Mucosa of descending colon (tissue), 3 donors: Measurements from ENCODE around the gene CUL1. TPM values are rescaled to one million over a fixed set of nuclear protein-coding genes. Genes with fewer than 3 reads are reported as not detected.

Source experiments
- ATAC-seq: fragments of 200-7000 bp; cut with Tn5 transposase; one replicate; pipeline ENCODE4 v1.9.1; 2020; ENCODE audit warnings: mild to moderate bottlenecking, moderate library complexity
- DNase-seq, 3 donors: peaks; one replicate each; pipeline ENCODE4 v3.0.0-alpha.2; 2020
- H3K36me3 ChIP-seq: fragments of 200-600 bp; one replicate; pipeline ENCODE4 v1.8.0; 2021; ENCODE audit warnings: low read depth, mild to moderate bottlenecking
- H3K4me1 ChIP-seq: fragments of 200-600 bp; one replicate; pipeline ENCODE4 v1.8.0; 2021; ENCODE audit warnings: low read depth, mild to moderate bottlenecking
- H3K4me3 ChIP-seq: fragments of 200-600 bp; one replicate; pipeline ENCODE4 v1.8.0; 2021; ENCODE audit warnings: mild to moderate bottlenecking
- H3K9me3 ChIP-seq: fragments of 200-600 bp; one replicate; pipeline ENCODE4 v1.8.0; 2021; ENCODE audit warnings: mild to moderate bottlenecking
- intact Hi-C, 2 donors: fragments of 100-400 bp; cut with DNase I in 1 of 2; cut with micrococcal nuclease in 1 of 2; formaldehyde crosslinking; loops; one replicate each; pipeline versions ENCODE4 v1.11.0 to v1.11.1; 2022; cut with DNase I, micrococcal nuclease
- long read RNA-seq, 2 donors: library from polyadenylated mRNA; unstranded; transcript quantifications; one replicate each; pipeline ENCODE4 v2.0.0, GENCODE V29; 2019 to 2021
- total RNA-seq, 3 donors: library from RNA; stranded (reverse); fragmentation: NEBNext Ultra II Directional in 2 of 3; extraction: Animal tissue kit (Norgen Biotek cat#: 25700) in 2 of 3; gene quantifications; one replicate each; pipeline versions ENCODE4 v1.2.1 to v1.2.4, GENCODE V29; 2021 to 2023
- TF ChIP-seq, protein P1 (sequence below): fragments of 200-600 bp; IDR thresholded peaks from one replicate; pipeline ENCODE4 v1.8.0; 2022; ENCODE audit warnings: antibody characterized with exemption, mild to moderate bottlenecking
- donor health status: DM: no; HTN: no; CAD: no; lungs with moderate emphysema.
- donor health status: DM: no; HTN: no; CAD: no.
- donor health status: DM: no; HTN: yes; CAD: no.

CUL1 gene
- total RNA-seq = 10 to 100 TPM; 28.7 to 58.1 (median 33.3) TPM
- long read RNA-seq, donor 1, transcript CUL1-201 (22 exons, 3,064 nt) = major isoform, 87 of 107 reads
- long read RNA-seq, donor 1, partial matches to known transcripts = 5 of 107 reads
- long read RNA-seq, donor 1, other reads (novel, unspliced or antisense) = 11 of 107 reads
- long read RNA-seq, donor 2, transcript CUL1-201 (22 exons, 3,064 nt) = major isoform, 5 of 9 reads
- long read RNA-seq, donor 2, partial matches to known transcripts = 3 of 9 reads
- long read RNA-seq, donor 2, other reads (novel, unspliced or antisense) = 1 of 9 reads

GRCh38 chr7:148698397-148699023, at the start of gene CUL1:
TSS of gene CUL1 (plus strand) at chr7:148698903. CDS start at chr7:148730123, 31,220 bp downstream.
- DNase-seq (peak; percentile 88 to 95 (median 93)), ATAC-seq (peak; percentile 92)
- Histone ChIP-seq H3K4me3 (peak within 1 kb of the TSS; percentile 73), H3K36me3 (no peaks in the 10 kb centered on the region), H3K4me1 (peaks cover 24% of the 10 kb centered on the region), H3K9me3 (no peaks in the 10 kb centered on the region)
- intact Hi-C loops = no loop called here
- TF ChIP-seq, protein P1, sequence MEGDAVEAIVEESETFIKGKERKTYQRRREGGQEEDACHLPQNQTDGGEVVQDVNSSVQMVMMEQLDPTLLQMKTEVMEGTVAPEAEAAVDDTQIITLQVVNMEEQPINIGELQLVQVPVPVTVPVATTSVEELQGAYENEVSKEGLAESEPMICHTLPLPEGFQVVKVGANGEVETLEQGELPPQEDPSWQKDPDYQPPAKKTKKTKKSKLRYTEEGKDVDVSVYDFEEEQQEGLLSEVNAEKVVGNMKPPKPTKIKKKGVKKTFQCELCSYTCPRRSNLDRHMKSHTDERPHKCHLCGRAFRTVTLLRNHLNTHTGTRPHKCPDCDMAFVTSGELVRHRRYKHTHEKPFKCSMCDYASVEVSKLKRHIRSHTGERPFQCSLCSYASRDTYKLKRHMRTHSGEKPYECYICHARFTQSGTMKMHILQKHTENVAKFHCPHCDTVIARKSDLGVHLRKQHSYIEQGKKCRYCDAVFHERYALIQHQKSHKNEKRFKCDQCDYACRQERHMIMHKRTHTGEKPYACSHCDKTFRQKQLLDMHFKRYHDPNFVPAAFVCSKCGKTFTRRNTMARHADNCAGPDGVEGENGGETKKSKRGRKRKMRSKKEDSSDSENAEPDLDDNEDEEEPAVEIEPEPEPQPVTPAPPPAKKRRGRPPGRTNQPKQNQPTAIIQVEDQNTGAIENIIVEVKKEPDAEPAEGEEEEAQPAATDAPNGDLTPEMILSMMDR = no peak

DNA sequence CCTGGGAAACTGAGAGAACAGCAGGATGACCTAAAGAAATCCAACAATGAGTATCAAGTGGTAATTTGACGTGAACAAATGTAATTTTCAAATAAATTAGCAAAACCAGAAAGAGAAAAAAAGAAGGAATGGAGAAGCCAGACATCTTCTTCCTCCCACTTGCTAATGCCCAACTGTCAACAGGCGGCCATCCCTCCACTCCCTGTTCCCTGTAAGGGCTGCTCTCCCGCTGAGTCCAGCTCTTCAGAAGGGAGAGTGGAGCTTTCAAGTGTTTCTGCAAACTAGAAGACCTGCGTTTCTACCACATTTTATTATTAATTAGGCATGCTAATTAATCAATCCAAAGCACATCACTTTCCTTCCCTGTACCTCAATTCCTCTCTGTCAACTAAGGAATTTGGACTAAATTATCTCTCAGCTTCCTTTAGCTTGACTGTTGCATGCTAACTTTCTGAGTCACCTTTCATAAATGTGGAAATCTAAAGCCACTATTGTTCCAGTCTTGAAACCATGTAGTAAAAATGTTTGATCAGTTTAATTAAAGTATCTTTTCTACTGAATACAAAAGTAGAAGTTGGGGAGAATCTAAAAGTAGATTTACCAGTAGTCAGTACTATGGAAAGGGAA, 48.4 kb upstream of the CUL1 start:
- TF ChIP-seq, protein P1 = no peak
- DNase-seq (no peak), ATAC-seq (no peak)
- intact Hi-C loops = no loop called here
- Histone ChIP-seq H3K4me3 (no peak overlapping the region), H3K9me3 (no peaks in the 10 kb centered on the region), H3K36me3 (no peaks in the 10 kb centered on the region), H3K4me1 (no peaks in the 10 kb centered on the region)

GRCh38 chr7:148652773-148653172, 45.9 kb upstream of the CUL1 start:
- no peaks in the 10 kb centered on the region for H3K9me3 ChIP-seq
- no peaks in the 10 kb centered on the region for H3K4me1 ChIP-seq
- TF ChIP-seq, protein P1 = no peak
- ATAC-seq = no peak
- no peak for DNase-seq
- intact Hi-C loops = no loop called here
- no peak overlapping the region for H3K4me3 ChIP-seq
- H3K36me3 ChIP-seq = no peaks in the 10 kb centered on the region

GRCh38 chr7:148657929-148658328, 40.8 kb upstream of the CUL1 start:
- DNase-seq = no peak
- Histone ChIP-seq H3K9me3 (no peaks in the 10 kb centered on the region), H3K4me3 (no peak overlapping the region), H3K36me3 (no peaks in the 10 kb centered on the region), H3K4me1 (no peaks in the 10 kb centered on the region)
- intact Hi-C loops = no loop called here
- no peak for ATAC-seq
- TF ChIP-seq, protein P1 = no peak

DNA sequence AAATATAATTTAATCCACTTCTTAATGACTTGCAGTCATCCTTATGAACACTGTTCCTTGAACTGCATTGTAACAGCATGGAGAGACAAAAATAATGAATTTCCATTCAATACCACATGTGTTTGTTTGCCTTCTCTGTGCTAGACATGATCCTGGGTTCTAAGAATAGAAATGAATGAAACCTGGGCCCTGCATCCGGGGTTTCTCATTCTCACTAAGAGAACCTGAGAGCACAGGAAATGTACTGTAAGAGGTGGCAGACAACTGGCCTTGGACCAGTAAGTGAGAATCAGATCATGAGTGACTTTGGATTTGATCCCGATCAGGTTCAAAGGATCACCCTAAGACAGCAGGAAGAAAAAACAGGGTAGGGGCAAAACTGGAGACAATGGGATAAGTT, 37.2 kb upstream of the CUL1 start:
- intact Hi-C loops = no loop called here
- DNase-seq = no peak
- H3K9me3 ChIP-seq = no peaks in the 10 kb centered on the region

More for the DNA sequence above, 37.2 kb upstream of the CUL1 start:
- no peak overlapping the region for H3K4me3 ChIP-seq
- no peak for ATAC-seq
- TF ChIP-seq, protein P1 = no peak
- H3K36me3 ChIP-seq = no peaks in the 10 kb centered on the region
- no peaks in the 10 kb centered on the region for H3K4me1 ChIP-seq
